HTERT RPE-1 (cell line): ENCODE measurements around the gene GNAI2.
"Not testable (repeated sequence)": the region's sequence is repeated elsewhere in the genome, so short reads cannot be mapped to it uniquely, and the experiment has no call there.

Source experiments
- in situ Hi-C: fragments of 300-500 bp; cut with MboI; formaldehyde crosslinking; loops from 4 replicates; pipeline ENCODE4 v1.14.3; 2020; ENCODE audit warnings: low sequenced_read_pairs

GNAI2 gene

GRCh38 chr3:50243543-50243895, 7.5 kb downstream of the GNAI2 start:
- in situ Hi-C loops, result no loop called here

- in situ Hi-C loops, result not testable (repeated sequence)
These were observed 8.8 kb downstream of the GNAI2 start for GRCh38 chr3:50244813-50245212.

GRCh38 chr3:50245251-50245745, 9.3 kb downstream of the GNAI2 start:
- in situ Hi-C loops, result no loop called here

- in situ Hi-C loops, result no loop called here
These were observed 10.0 kb downstream of the GNAI2 start for GRCh38 chr3:50245831-50246516.

GRCh38 chr3:50246517-50246954, 10.5 kb downstream of the GNAI2 start:
- in situ Hi-C loops, result no loop called here

GRCh38 chr3:50248387-50248786, 12.4 kb downstream of the GNAI2 start:
- in situ Hi-C loops, result no loop called here

- in situ Hi-C loops, result no loop called here
These were observed 13.5 kb downstream of the GNAI2 start for GRCh38 chr3:50249457-50249856.

- in situ Hi-C loops, result no loop called here
These were observed 14.5 kb downstream of the GNAI2 start for GRCh38 chr3:50250514-50250913.

- in situ Hi-C loops, result no loop called here
These were observed 15.2 kb downstream of the GNAI2 start for GRCh38 chr3:50251220-50251619.

GRCh38 chr3:50254577-50255250, 18.7 kb downstream of the GNAI2 start:
- in situ Hi-C loops, result no loop called here

GRCh38 chr3:50255251-50255615, 19.2 kb downstream of the GNAI2 start:
- in situ Hi-C loops, result no loop called here

- in situ Hi-C loops, result no loop called here
These were observed 21.2 kb downstream of the GNAI2 start for GRCh38 chr3:50256978-50257890.

- in situ Hi-C loops, result no loop called here
These were observed 22.2 kb downstream of the GNAI2 start for GRCh38 chr3:50258029-50258680.

GRCh38 chr3:50258979-50259378, 23.0 kb downstream of the GNAI2 start:
- in situ Hi-C loops, result no loop called here

- in situ Hi-C loops, result no loop called here
These were observed 23.5 kb downstream of the GNAI2 start for GRCh38 chr3:50259432-50260026.

- in situ Hi-C loops, result no loop called here
These were observed 24.3 kb downstream of the GNAI2 start for GRCh38 chr3:50260027-50260941.

GRCh38 chr3:50260942-50261441, 25.0 kb downstream of the GNAI2 start:
- in situ Hi-C loops, result no loop called here

GRCh38 chr3:50261505-50261904, 25.5 kb downstream of the GNAI2 start:
- in situ Hi-C loops, result no loop called here

- in situ Hi-C loops, result not testable (repeated sequence)
These were observed 26.2 kb downstream of the GNAI2 start for GRCh38 chr3:50262200-50262599.
